Uterus (tissue), 2 donors: ENCODE results near the gene NFATC1.

Source experiments
- CTCF ChIP-seq, 4 experiments: fragments of 200-600 bp in 2 of 4; fragments of 450-650 bp in 2 of 4; sonication (generic) in 2 of 4; IDR thresholded peaks; one replicate each; pipeline ENCODE4 v1.5.1; 2016 to 2019; ENCODE audit warnings: antibody characterized with exemption in 4 of 4, mild to moderate bottlenecking in 2 of 4, moderate library complexity in 1 of 4
- POLR2A ChIP-seq, 2 donors: fragments of 450-650 bp; IDR thresholded peaks; one replicate each; pipeline ENCODE4 v1.6.1; 2016; ENCODE audit warnings: antibody characterized with exemption in 2 of 2, mild to moderate bottlenecking in 1 of 2, moderate library complexity in 1 of 2

- TF ChIP-seq CTCF (IDR thresholded peaks at IDR 0.05) (no peak), POLR2A (IDR thresholded peaks at IDR 0.05) (no peak)
Measured at GRCh38 chr18:79548077-79548450, 152.3 kb downstream of the NFATC1 start.
